H1 (cell line): Measurements from ENCODE around the gene DENND1A. TPM values are rescaled to one million over a fixed set of nuclear protein-coding genes. Genes with fewer than 3 reads are reported as not detected.
A peak's percentile ranks its signal among the peaks of the same experiment; 100 is the strongest.

Source experiments
- CTCF ChIA-PET: fragments of 300-600 bp; sonication (Branson Sonifier 250); formaldehyde crosslinking; loops from one replicate; lab custom pipeline; 2021; ENCODE audit not compliant: partially characterized antibody; lab: Charles Lee
- POLR2A ChIA-PET: fragments of 300-600 bp; sonication (Branson Sonifier 250); formaldehyde crosslinking; loops from one replicate; lab custom pipeline; 2021; ENCODE audit warnings: inconsistent platforms; ENCODE audit not compliant: partially characterized antibody; lab: Charles Lee
- DNase-seq, 2 experiments: peaks; one replicate each; pipeline versions ENCODE4 v3.0.0 to v3.0.0-alpha.2; 2010 to 2022; ENCODE audit warnings: low spot score in 2 of 2, low read depth in 1 of 2, mixed read lengths in 1 of 2
- FAIRE-seq: peaks from 2 replicates; lab custom pipeline; 2011; peaks lifted over from hg19 to GRCh38; lab: Jason Lieb, UNC
- H2AFZ ChIP-seq: 2 replicates; pipeline ENCODE4 v1.8.1; 2012; ENCODE audit warnings: low read length, inconsistent platforms
- H2AK5ac ChIP-seq: 2 replicates; pipeline ENCODE4 v1.6.1; 2013; ENCODE audit warnings: low read depth, low read length
- H2BK120ac ChIP-seq: replicated peaks from 2 replicates; pipeline ENCODE3; 2013; ENCODE audit warnings: low read depth, low read length, inconsistent platforms
- H2BK12ac ChIP-seq: 2 replicates; pipeline ENCODE4 v1.6.1; 2013; ENCODE audit warnings: low read depth, low read length
- H2BK15ac ChIP-seq: 2 replicates; pipeline ENCODE4 v1.6.1; 2013; ENCODE audit warnings: low read length
- H2BK20ac ChIP-seq: 2 replicates; pipeline ENCODE4 v1.6.1; 2013; ENCODE audit warnings: low read length
- H2BK5ac ChIP-seq: 2 replicates; pipeline ENCODE4 v1.6.1; 2013; ENCODE audit warnings: low read depth, low read length
- H3K14ac ChIP-seq: 2 replicates; pipeline ENCODE4 v1.6.1; 2013; ENCODE audit warnings: inconsistent platforms; ENCODE audit not compliant: insufficient read length
- H3K18ac ChIP-seq: 2 replicates; pipeline ENCODE4 v1.6.1; 2013; ENCODE audit warnings: low read length; ENCODE audit errors: extremely low read depth
- H3K23ac ChIP-seq: 2 replicates; pipeline ENCODE4 v1.6.1; 2013; ENCODE audit warnings: inconsistent platforms; ENCODE audit not compliant: insufficient read length
- H3K23me2 ChIP-seq: 2 replicates; pipeline ENCODE4 v1.6.1; 2013; ENCODE audit warnings: low read depth, low read length
- H3K27ac ChIP-seq: 2 replicates; pipeline ENCODE4 v1.6.1; 2011; ENCODE audit warnings: low read depth, low read length, inconsistent platforms
- H3K27me3 ChIP-seq, 4 experiments: replicated peaks in 1 of 4; 1 replicate in 1 of 4; 2 replicates in 3 of 4; pipeline versions ENCODE4 v1.6.1 to v1.8.1; 2011 to 2013; ENCODE audit warnings: low read length in 3 of 4, mild to moderate bottlenecking in 3 of 4, inconsistent platforms in 2 of 4, mixed read lengths in 2 of 4, moderate library complexity in 1 of 4; ENCODE audit not compliant: control insufficient read depth in 3 of 4, insufficient read depth in 3 of 4; ENCODE audit errors: extremely low read depth in 1 of 4
- H3K36me3 ChIP-seq, 4 experiments: 2 replicates each; pipeline versions ENCODE4 v1.6.1 to v1.8.1; 2011 to 2013; ENCODE audit warnings: mild to moderate bottlenecking in 4 of 4, low read length in 3 of 4, moderate library complexity in 2 of 4, control low read depth in 1 of 4, inconsistent platforms in 1 of 4; ENCODE audit not compliant: insufficient read depth in 4 of 4, control insufficient read depth in 2 of 4
- H3K4ac ChIP-seq: replicated peaks from 2 replicates; pipeline ENCODE3; 2013; ENCODE audit warnings: low read length, low read depth, mixed read lengths, inconsistent platforms; ENCODE audit not compliant: insufficient read length
- H3K4me1 ChIP-seq, 4 experiments: replicated peaks in 1 of 4; 1 replicate in 1 of 4; 2 replicates in 3 of 4; pipeline versions ENCODE4 v1.6.1 to v1.8.1; 2011 to 2013; ENCODE audit warnings: low read length in 3 of 4, inconsistent platforms in 2 of 4, mixed read lengths in 1 of 4; ENCODE audit not compliant: insufficient read depth in 4 of 4, control insufficient read depth in 3 of 4
- H3K4me2 ChIP-seq, 2 experiments: 2 replicates each; pipeline versions ENCODE4 v1.6.1 to v1.8.1; 2011 to 2013; ENCODE audit warnings: low read depth in 2 of 2, low read length in 2 of 2, control low read depth in 1 of 2, inconsistent platforms in 1 of 2, mild to moderate bottlenecking in 1 of 2; ENCODE audit not compliant: insufficient read depth in 1 of 2
- H3K4me3 ChIP-seq, 4 experiments: fragments of 200-600, 300-600 bp in 1 of 4; sonication (generic), shearing (Covaris generic), sonication (Bioruptor Twin) in 1 of 4; 2 replicates each; pipeline versions ENCODE4 v1.5.1 to v1.8.1; 2011 to 2016; ENCODE audit warnings: low read length in 4 of 4, low read depth in 3 of 4, control low read depth in 2 of 4, inconsistent platforms in 2 of 4, mild to moderate bottlenecking in 2 of 4, mixed read lengths in 1 of 4, moderate library complexity in 1 of 4; ENCODE audit not compliant: insufficient read depth in 2 of 4; ENCODE audit errors: extremely low read depth in 1 of 4
- H3K56ac ChIP-seq: replicated peaks from 2 replicates; pipeline ENCODE3; 2013; ENCODE audit warnings: low read depth, mild to moderate bottlenecking, mixed read lengths, low read length, inconsistent platforms; ENCODE audit not compliant: insufficient read length
- H3K79me1 ChIP-seq: 2 replicates; pipeline ENCODE4 v1.6.1; 2013; ENCODE audit warnings: low read depth, low read length, control low read depth
- H3K79me2 ChIP-seq, 2 experiments: 2 replicates each; pipeline versions ENCODE4 v1.6.1 to v1.8.1; 2012 to 2013; ENCODE audit warnings: low read length in 2 of 2, mild to moderate bottlenecking in 2 of 2, inconsistent platforms in 1 of 2; ENCODE audit not compliant: insufficient read depth in 2 of 2, control insufficient read depth in 1 of 2
- H3K9ac ChIP-seq, 4 experiments: replicated peaks in 1 of 4; 1 replicate in 1 of 4; 2 replicates in 3 of 4; pipeline versions ENCODE4 v1.6.1 to v1.8.1; 2011 to 2013; ENCODE audit warnings: low read depth in 3 of 4, low read length in 3 of 4, control low read depth in 2 of 4, mild to moderate bottlenecking in 2 of 4, moderate library complexity in 2 of 4, inconsistent platforms in 1 of 4; ENCODE audit errors: extremely low read depth in 1 of 4
- H3K9me3 ChIP-seq, 2 experiments: 2 replicates each; pipeline versions ENCODE4 v1.6.1 to v1.8.1; 2012 to 2013; ENCODE audit warnings: mild to moderate bottlenecking in 2 of 2, moderate library complexity in 2 of 2, control low read depth in 1 of 2, inconsistent platforms in 1 of 2, low read depth in 1 of 2, low read length in 1 of 2, mixed read lengths in 1 of 2; ENCODE audit not compliant: insufficient read depth in 2 of 2
- H4K20me1 ChIP-seq, 2 experiments: replicated peaks in 1 of 2; 2 replicates each; pipeline versions ENCODE3 to v1.8.1; 2011 to 2013; ENCODE audit warnings: inconsistent platforms in 2 of 2, low read length in 2 of 2, mild to moderate bottlenecking in 1 of 2; ENCODE audit not compliant: insufficient read depth in 2 of 2, control insufficient read depth in 1 of 2
- H4K5ac ChIP-seq: 2 replicates; pipeline ENCODE4 v1.6.1; 2013; ENCODE audit warnings: low read length, low read depth, mixed read lengths, inconsistent platforms; ENCODE audit not compliant: insufficient read length
- H4K8ac ChIP-seq: 2 replicates; pipeline ENCODE4 v1.8.0; 2013; ENCODE audit warnings: mild to moderate bottlenecking, moderate library complexity, low read length, inconsistent platforms; ENCODE audit not compliant: insufficient read depth; ENCODE audit errors: extremely low read depth
- H4K91ac ChIP-seq: replicated peaks from 2 replicates; pipeline ENCODE3; 2013; ENCODE audit warnings: low read length, mixed read lengths, inconsistent platforms; ENCODE audit not compliant: insufficient read length
- ATF3 ChIP-seq: IDR thresholded peaks from 2 replicates; pipeline ENCODE4 v1.6.1; 2011; ENCODE audit warnings: low read depth, mild to moderate bottlenecking, low read length; ENCODE audit not compliant: insufficient read depth
- CEBPB ChIP-seq: IDR thresholded peaks from 2 replicates; pipeline ENCODE4 v1.6.1; 2012; ENCODE audit warnings: low read depth, low read length
- E2F6 ChIP-seq: IDR thresholded peaks from 2 replicates; pipeline ENCODE4 v1.6.1; 2012; ENCODE audit warnings: inconsistent platforms
- EP300 ChIP-seq, 2 experiments: IDR thresholded peaks; 1 replicate in 1 of 2; 2 replicates in 1 of 2; pipeline ENCODE4 v1.6.1; 2011 to 2012; ENCODE audit warnings: low read depth in 2 of 2, low read length in 2 of 2, mild to moderate bottlenecking in 2 of 2, borderline replicate concordance in 1 of 2, inconsistent platforms in 1 of 2, moderate library complexity in 1 of 2
- HDAC2 ChIP-seq, 2 experiments: fragments of 300-600 bp in 1 of 2; sonication (generic) in 1 of 2; IDR thresholded peaks; 2 replicates each; pipeline ENCODE4 v1.6.1; 2011 to 2012; ENCODE audit warnings: low read depth in 2 of 2, low read length in 2 of 2, mild to moderate bottlenecking in 2 of 2, moderate library complexity in 2 of 2, borderline replicate concordance in 1 of 2, inconsistent platforms in 1 of 2
- SP1 ChIP-seq: IDR thresholded peaks from 2 replicates; pipeline ENCODE4 v1.6.1; 2011; ENCODE audit warnings: low read depth, low read length
- SP2 ChIP-seq: IDR thresholded peaks from 2 replicates; pipeline ENCODE4 v1.6.1; 2012; ENCODE audit warnings: mild to moderate bottlenecking, low read length, inconsistent platforms
- SRF ChIP-seq: IDR thresholded peaks from 2 replicates; pipeline ENCODE4 v1.6.1; 2011; ENCODE audit warnings: mild to moderate bottlenecking, low read depth, low read length, moderate library complexity
- SUZ12 ChIP-seq: fragments of 200-600 bp; sonication (generic); IDR thresholded peaks from 2 replicates; pipeline ENCODE4 v1.6.1; 2012; ENCODE audit warnings: mild to moderate bottlenecking, inconsistent platforms, low read length, moderate library complexity, mixed read lengths
- WGBS, 2 experiments: shearing (Covaris generic) in 1 of 2; methylation state at CpG; one replicate each; pipeline versions ENCODE4 v1.1.6 to v1.1.7; 2013 to 2015; ENCODE audit warnings: low lambda C conversion rate in 2 of 2, mixed read lengths in 2 of 2, inconsistent platforms in 1 of 2, low coverage in 1 of 2, missing lambda C conversion rate in 1 of 2; ENCODE audit not compliant: insufficient replicate concordance in 2 of 2, insufficient coverage in 1 of 2, insufficient read length in 1 of 2; ENCODE audit errors: extremely low coverage in 1 of 2, missing lambda C conversion rate in 1 of 2; 5-methylcytosine and 5-hydroxymethylcytosine counted together
- polyA plus RNA-seq, 7 experiments: library from polyadenylated mRNA; depleted of rRNA in 3 of 7; stranded (reverse) in 5 of 7; unstranded in 2 of 7; fragments of >200 nt in 5 of 7; fragments of 200-250 nt in 2 of 7; gene quantifications; 1 replicate in 5 of 7; 2 replicates in 1 of 7; 4 replicates in 1 of 7; pipeline versions ENCODE4 v1.2.1 to v1.2.3, GENCODE V29; 2011 to 2013; ENCODE audit warnings: missing spikeins in 2 of 7, mixed read lengths in 2 of 7
- total RNA-seq: library from RNA; stranded (reverse); fragmentation: NEBNext Ultra II Directional; extraction: Animal tissue kit (Norgen Biotek cat#: 25700); gene quantifications from 2 replicates; pipeline ENCODE4 v1.2.1, GENCODE V29; 2021

Gene DENND1A
- total and polyA plus RNA-seq, 2 of the 8 experiments (the other 6 are each of a cell fraction or from before 2014, with no cell fraction given): 24.1 to 26.4 TPM

GRCh38 chr9:123418506-123418905 lies 511.4 kb downstream of the DENND1A start:
- FAIRE-seq: no peak
- no peak overlapping the region; the same call in 1 of the 2 replicates for H2AK5ac ChIP-seq
- peaks cover 5 to 21% (median 13%) of the 10 kb centered on the region in 4 experiments for H3K4me1 ChIP-seq
- DNase-seq: no peak
- H2BK120ac ChIP-seq: no peak overlapping the region
- no peak overlapping the region for H3K23ac ChIP-seq
- H2BK12ac ChIP-seq: no peak overlapping the region; the same call in 1 of the 2 replicates
- no peak for TF ChIP-seq SRF
- no peak for TF ChIP-seq ATF3
- TF ChIP-seq SP2: no peak
- TF ChIP-seq SP1: no peak
- TF ChIP-seq HDAC2 (IDR thresholded peaks at IDR 0.05; ENCODE audit: borderline replicate concordance in 1 of 2, low read depth in 2 of 2, low read length in 2 of 2): no peak
- no peak for TF ChIP-seq E2F6
- no peak for TF ChIP-seq CEBPB
- no peak for TF ChIP-seq EP300 (IDR thresholded peaks at IDR 0.05; ENCODE audit: borderline replicate concordance in 1 of 2, low read depth in 2 of 2, low read length in 2 of 2)
- TF ChIP-seq SUZ12: no peak
- H3K4me2 ChIP-seq: no peak overlapping the region
- H4K5ac ChIP-seq: no peak overlapping the region
- no peaks in the 10 kb centered on the region for H3K23me2 ChIP-seq
- no peaks in the 10 kb centered on the region for H3K79me1 ChIP-seq
- no peak overlapping the region for H3K9ac ChIP-seq
- no peaks in the 10 kb centered on the region for H3K79me2 ChIP-seq
- H3K27me3 ChIP-seq: no peaks in the 10 kb centered on the region
- 0 out of 2 replicates have a peak overlapping the region, but pooled peaks have one; percentile 27 for H2BK5ac ChIP-seq
- no peak overlapping the region for H3K18ac ChIP-seq
- CTCF ChIA-PET: interaction anchor here (0.6 to 2.5 kb wide), 10 partner anchors 13 to 260 kb away, joined by 3 to 10 read pairs (median 4); no protein-coding TSS in a partner anchor
- H3K36me3 ChIP-seq: no peaks in the 10 kb centered on the region
- H2AFZ ChIP-seq: no peak overlapping the region
- 95% methylated on average over 10 of the region's 10 CpGs; no CpG with 5 or more reads in 1 of the 2 experiments for WGBS, 2 experiments
- no peak overlapping the region for H3K56ac ChIP-seq
- no peak overlapping the region for H2BK15ac ChIP-seq
- H3K4me3 ChIP-seq: no peak overlapping the region
- H4K91ac ChIP-seq: no peak overlapping the region
- no peak overlapping the region for H3K14ac ChIP-seq
- no peak overlapping the region for H3K27ac ChIP-seq
- POLR2A ChIA-PET: no interaction called here
- H3K9me3 ChIP-seq: no peaks in the 10 kb centered on the region
- H4K8ac ChIP-seq: peak overlapping the region; percentile 28; the same call in 1 of the 2 replicates
- H4K20me1 ChIP-seq: no peaks in the 10 kb centered on the region
- H2BK20ac ChIP-seq: no peak overlapping the region
- no peak overlapping the region for H3K4ac ChIP-seq
